SW 1271 (cell line): ENCODE data around the gene CLPTM1L.
A peak's percentile ranks its signal among the peaks of the same experiment; 100 is the strongest.

Experiments
- DNase-seq, 2 experiments: peaks; one replicate each; lab custom pipeline; 2025; lab: John Stamatoyannopoulos, UW

CLPTM1L gene

GRCh38 chr5:1344975-1345838 is at the start of gene CLPTM1L:
TSS of gene CLPTM1L (minus strand) at chr5:1345099. CDS start at chr5:1344841, 258 bp downstream.
- DNase-seq: peak; percentile 70 to 77

GRCh38 chr5:1393571-1394501 is 48.9 kb upstream of the CLPTM1L start:
- DNase-seq: no peak

- no peak for DNase-seq
Measured at GRCh38 chr5:1392801-1393565, 48.1 kb upstream of the CLPTM1L start.

GRCh38 chr5:1392261-1392660 is 47.4 kb upstream of the CLPTM1L start:
- no peak for DNase-seq

GRCh38 chr5:1391691-1392090 is 46.8 kb upstream of the CLPTM1L start:
- DNase-seq: no peak

- no peak for DNase-seq
Measured at GRCh38 chr5:1390861-1391600, 46.1 kb upstream of the CLPTM1L start.

GRCh38 chr5:1390333-1390732 is 45.4 kb upstream of the CLPTM1L start:
- no peak for DNase-seq

GRCh38 chr5:1388383-1388967 is 43.6 kb upstream of the CLPTM1L start:
- DNase-seq: no peak

- no peak for DNase-seq
Measured at GRCh38 chr5:1387876-1388275, 43.0 kb upstream of the CLPTM1L start.

GRCh38 chr5:1387059-1387755 is 42.3 kb upstream of the CLPTM1L start:
- DNase-seq: no peak

GRCh38 chr5:1386274-1386717 is 41.4 kb upstream of the CLPTM1L start:
- no peak for DNase-seq

GRCh38 chr5:1385395-1386273 is 40.7 kb upstream of the CLPTM1L start:
- peak; percentile 21 to 68 for DNase-seq

GRCh38 chr5:1384521-1384920 is 39.6 kb upstream of the CLPTM1L start:
- DNase-seq: no peak

- no peak for DNase-seq
Measured at GRCh38 chr5:1383886-1384401, 39.0 kb upstream of the CLPTM1L start.

- DNase-seq: no peak
Measured at GRCh38 chr5:1383344-1383743, 38.4 kb upstream of the CLPTM1L start.

GRCh38 chr5:1382248-1382700 is 37.4 kb upstream of the CLPTM1L start:
- no peak for DNase-seq

GRCh38 chr5:1381370-1382247 is 36.7 kb upstream of the CLPTM1L start:
- no peak for DNase-seq

GRCh38 chr5:1380910-1381309 is 36.0 kb upstream of the CLPTM1L start:
- DNase-seq: no peak
